Panc1 (cell line): ENCODE measurements around the gene ZFYVE28. TPM values are rescaled to one million over a fixed set of nuclear protein-coding genes. Genes with fewer than 3 reads are reported as not detected.

ENCODE experiments used
- ATAC-seq: fragments of 200-7000 bp; cut with Tn5 transposase; 2 replicates; pipeline ENCODE4 v1.9.1; 2020; ENCODE audit warnings: mild to moderate bottlenecking, moderate library complexity
- BruUV-seq: library from RNA; stranded (reverse); fragments of 400-500 nt; replicated peaks from 2 replicates; lab custom pipeline; 2021; lab: Mats Ljungman, UMichigan
- CTCF ChIA-PET: fragments of 300-600 bp; sonication (Branson Sonifier 250); formaldehyde crosslinking; loops from one replicate; lab custom pipeline; 2022; ENCODE audit warnings: antibody characterized with exemption; lab: Charles Lee
- POLR2A ChIA-PET: fragments of 300-600 bp; sonication (Branson Sonifier 250); formaldehyde crosslinking; loops from one replicate; lab custom pipeline; 2022; ENCODE audit warnings: antibody characterized with exemption; lab: Charles Lee
- DNase-seq: peaks from one replicate; pipeline ENCODE4 v3.0.0-alpha.2; 2010; ENCODE audit warnings: low read depth, low spot score
- H3K27ac ChIP-seq: 2 replicates; pipeline ENCODE4 v1.5.1; 2011; ENCODE audit warnings: mild to moderate bottlenecking, low read length, inconsistent platforms
- H3K27me3 ChIP-seq: fragments of 200-500 bp; sonication (Bioruptor generic); 2 replicates; pipeline ENCODE4 v1.6.0; 2014; ENCODE audit warnings: low read length, inconsistent platforms; ENCODE audit not compliant: control insufficient read depth, insufficient read depth
- H3K36me3 ChIP-seq: fragments of 200-500 bp; sonication (Bioruptor generic); 2 replicates; pipeline ENCODE4 v1.5.1; 2014; ENCODE audit warnings: inconsistent platforms, mild to moderate bottlenecking, low read length, moderate library complexity; ENCODE audit not compliant: control insufficient read depth, insufficient read depth
- H3K4me1 ChIP-seq: 2 replicates; pipeline ENCODE4 v1.5.1; 2011; ENCODE audit warnings: inconsistent platforms, mild to moderate bottlenecking, low read length, moderate library complexity; ENCODE audit not compliant: control insufficient read depth, insufficient read depth
- H3K4me3 ChIP-seq, 2 experiments: 2 replicates each; pipeline ENCODE4 v1.5.1; 2011 to 2012; ENCODE audit warnings: low read depth in 2 of 2, low read length in 2 of 2, mild to moderate bottlenecking in 2 of 2, inconsistent platforms in 1 of 2, moderate library complexity in 1 of 2
- H3K9me3 ChIP-seq: fragments of 200-500 bp; sonication (Bioruptor generic); 2 replicates; pipeline ENCODE4 v1.5.1; 2014; ENCODE audit warnings: low read depth, mild to moderate bottlenecking, inconsistent platforms, low read length, moderate library complexity; ENCODE audit not compliant: control insufficient read depth, insufficient read depth
- POLR2AphosphoS5 ChIP-seq: IDR thresholded peaks from 2 replicates; pipeline ENCODE4 v1.6.1; 2012; ENCODE audit warnings: mild to moderate bottlenecking, low read depth, low read length, moderate library complexity
- REST ChIP-seq, 2 experiments: IDR thresholded peaks; 2 replicates each; pipeline ENCODE4 v1.6.1; 2011 to 2012; ENCODE audit warnings: low read depth in 2 of 2, control low read depth in 1 of 2, low read length in 1 of 2, mild to moderate bottlenecking in 1 of 2, moderate library complexity in 1 of 2; ENCODE audit not compliant: insufficient read depth in 1 of 2
- SIN3A ChIP-seq: IDR thresholded peaks from 2 replicates; pipeline ENCODE4 v1.6.1; 2012; ENCODE audit warnings: low read depth, mild to moderate bottlenecking, low read length, moderate library complexity, borderline replicate concordance; ENCODE audit not compliant: insufficient read depth
- TCF7L2 ChIP-seq: IDR thresholded peaks from 2 replicates; pipeline ENCODE4 v1.6.1; 2011; ENCODE audit warnings: mild to moderate bottlenecking, low read depth, low read length, inconsistent platforms
- in situ Hi-C: cut with HindIII; loops from 2 replicates; pipeline ENCODE4 v1.10.0; 2016; ENCODE audit warnings: low sequenced_read_pairs, low pct_unique_long_range_greater_than_20kb
- intact Hi-C: fragments of 100-400 bp; cut with micrococcal nuclease; formaldehyde crosslinking; loops from one replicate; pipeline ENCODE4 v1.10.0; 2022; ENCODE audit not compliant: unreplicated experiment
- total RNA-seq: library from RNA; stranded (reverse); gene quantifications from one replicate; pipeline ENCODE4 v1.2.1, GENCODE V29; 2021; ENCODE audit not compliant: unreplicated experiment
- TF ChIP-seq, protein P1 (sequence below): fragments of 450-650 bp; IDR thresholded peaks from 2 replicates; pipeline ENCODE4 v1.5.1; 2017; ENCODE audit warnings: mild to moderate bottlenecking

ZFYVE28 gene
- total RNA-seq, 1 experiment from 2014 or later: 11.9 TPM

DNA sequence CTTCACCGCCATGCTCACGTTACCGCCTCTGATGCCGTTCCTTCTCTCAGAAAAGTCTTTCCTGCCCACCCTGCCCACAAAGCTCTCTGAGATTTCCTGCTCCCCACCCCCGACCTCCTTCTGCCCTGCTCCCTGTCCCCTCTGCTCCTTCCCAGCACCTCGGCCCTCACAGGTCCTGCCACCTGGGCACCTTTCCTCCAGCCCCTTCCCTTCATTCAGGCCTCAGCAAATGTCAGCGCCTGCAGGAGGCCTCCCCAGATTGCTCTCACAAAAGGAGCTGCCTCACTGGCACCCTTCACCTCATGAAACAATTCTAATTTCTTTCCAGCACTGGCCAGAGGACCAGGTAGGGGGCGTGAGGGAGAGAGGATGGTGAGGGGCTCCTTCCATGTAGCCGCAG, 122.9 kb downstream of the ZFYVE28 start:
- no peak for TF ChIP-seq SIN3A
- no peak for TF ChIP-seq REST (IDR thresholded peaks at IDR 0.05; ENCODE audit: insufficient read depth in 1 of 2, low read depth in 2 of 2, low read length in 1 of 2)
- no peaks in the 10 kb centered on the region for H3K36me3 ChIP-seq
- DNase-seq (no peak), ATAC-seq (no peak)
- H3K4me3 ChIP-seq: no peak overlapping the region
- ChIA-PET CTCF (no interaction called here), POLR2A (no interaction called here)
- no peaks in the 10 kb centered on the region for H3K9me3 ChIP-seq
- H3K4me1 ChIP-seq: no peaks in the 10 kb centered on the region
- H3K27ac ChIP-seq: no peak overlapping the region
- intact Hi-C loops: no loop called here
- H3K27me3 ChIP-seq: no peaks in the 10 kb centered on the region
- BruUV-seq: no TSS peak
- in situ Hi-C loops: no loop called here

DNA sequence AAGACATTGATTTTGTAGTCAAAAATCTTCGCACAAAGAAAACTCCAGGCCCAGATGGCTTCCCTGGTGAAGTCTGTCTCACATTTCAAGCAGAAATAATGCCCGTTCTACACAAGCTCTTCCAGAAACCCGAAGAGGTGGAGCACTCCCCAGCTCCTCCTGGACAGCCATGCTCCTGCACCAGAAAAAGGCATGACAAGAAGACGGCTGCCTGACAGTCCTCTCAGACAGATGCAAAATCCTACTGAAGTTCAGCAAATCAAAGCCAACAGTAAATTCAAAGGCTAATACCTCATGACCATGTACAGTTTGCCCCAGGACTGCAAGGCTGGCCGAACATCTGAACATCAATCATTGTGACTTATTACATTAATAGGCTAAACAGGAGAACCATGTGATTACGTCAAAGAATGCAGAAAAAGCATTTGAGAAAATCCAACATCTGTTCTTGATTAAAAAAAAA, 125.8 kb downstream of the ZFYVE28 start:
- DNase-seq: no peak
- intact Hi-C loops (no loop called here), in situ Hi-C loops (no loop called here)
- Histone ChIP-seq H3K9me3 (no peaks in the 10 kb centered on the region), H3K27me3 (no peaks in the 10 kb centered on the region), H3K36me3 (no peaks in the 10 kb centered on the region), H3K27ac (no peak overlapping the region), H3K4me3 (no peak overlapping the region), H3K4me1 (no peaks in the 10 kb centered on the region)
- CTCF ChIA-PET: no interaction called here
- BruUV-seq: no TSS peak
- POLR2A ChIA-PET: no interaction called here
- no peak for ATAC-seq
- TF ChIP-seq POLR2AphosphoS5: no peak
- TF ChIP-seq, protein P1, sequence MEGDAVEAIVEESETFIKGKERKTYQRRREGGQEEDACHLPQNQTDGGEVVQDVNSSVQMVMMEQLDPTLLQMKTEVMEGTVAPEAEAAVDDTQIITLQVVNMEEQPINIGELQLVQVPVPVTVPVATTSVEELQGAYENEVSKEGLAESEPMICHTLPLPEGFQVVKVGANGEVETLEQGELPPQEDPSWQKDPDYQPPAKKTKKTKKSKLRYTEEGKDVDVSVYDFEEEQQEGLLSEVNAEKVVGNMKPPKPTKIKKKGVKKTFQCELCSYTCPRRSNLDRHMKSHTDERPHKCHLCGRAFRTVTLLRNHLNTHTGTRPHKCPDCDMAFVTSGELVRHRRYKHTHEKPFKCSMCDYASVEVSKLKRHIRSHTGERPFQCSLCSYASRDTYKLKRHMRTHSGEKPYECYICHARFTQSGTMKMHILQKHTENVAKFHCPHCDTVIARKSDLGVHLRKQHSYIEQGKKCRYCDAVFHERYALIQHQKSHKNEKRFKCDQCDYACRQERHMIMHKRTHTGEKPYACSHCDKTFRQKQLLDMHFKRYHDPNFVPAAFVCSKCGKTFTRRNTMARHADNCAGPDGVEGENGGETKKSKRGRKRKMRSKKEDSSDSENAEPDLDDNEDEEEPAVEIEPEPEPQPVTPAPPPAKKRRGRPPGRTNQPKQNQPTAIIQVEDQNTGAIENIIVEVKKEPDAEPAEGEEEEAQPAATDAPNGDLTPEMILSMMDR: no peak
- TF ChIP-seq SIN3A: no peak
- no peak for TF ChIP-seq REST (IDR thresholded peaks at IDR 0.05; ENCODE audit: insufficient read depth in 1 of 2, low read depth in 2 of 2, low read length in 1 of 2)
- TF ChIP-seq TCF7L2: no peak
